Activated CD8-positive, alpha-beta T cell treated with anti-CD3 and anti-CD28 coated beads for 36 hours (primary cell): ENCODE data around the gene ZNF189. TPM values are rescaled to one million over a fixed set of nuclear protein-coding genes. Genes with fewer than 3 reads are reported as not detected.

Experiments
- ATAC-seq: fragments of 200-7000 bp; cut with Tn5 transposase; one replicate; pipeline ENCODE4 v1.10.0; 2021; ENCODE audit warnings: mild to moderate bottlenecking, moderate library complexity
- CTCF ChIA-PET: fragments of 350-600 bp; sonication (Branson Sonifier 250); formaldehyde crosslinking; loops from one replicate; lab custom pipeline; 2021; ENCODE audit warnings: antibody characterized with exemption; lab: Charles Lee
- POLR2A ChIA-PET: fragments of 350-600 bp; sonication (Branson Sonifier 250); formaldehyde crosslinking; loops from one replicate; lab custom pipeline; 2021; ENCODE audit warnings: antibody characterized with exemption; lab: Charles Lee
- DNase-seq: peaks from one replicate; pipeline ENCODE4 v3.0.0-alpha.2; 2020
- H3K27ac Mint-ChIP-seq: one replicate; pipeline ENCODE4 v1.8.0; 2021; ENCODE audit warnings: mild to moderate bottlenecking, mixed read lengths
- H3K27me3 Mint-ChIP-seq: one replicate; pipeline ENCODE4 v1.8.0; 2021; ENCODE audit warnings: mixed read lengths
- H3K36me3 Mint-ChIP-seq: one replicate; pipeline ENCODE4 v1.8.0; 2021; ENCODE audit warnings: low read depth, mixed read lengths
- H3K4me1 Mint-ChIP-seq: one replicate; pipeline ENCODE4 v1.8.0; 2021; ENCODE audit warnings: low read depth, mixed read lengths
- H3K4me3 Mint-ChIP-seq: one replicate; pipeline ENCODE4 v1.8.0; 2021; ENCODE audit warnings: mild to moderate bottlenecking, moderate library complexity, mixed read lengths
- H3K9me3 Mint-ChIP-seq: one replicate; pipeline ENCODE4 v1.8.0; 2021; ENCODE audit warnings: mixed read lengths
- CTCF ChIP-seq: fragments of 200-600 bp; IDR thresholded peaks from one replicate; pipeline ENCODE4 v1.8.0; 2022; ENCODE audit warnings: antibody characterized with exemption, mild to moderate bottlenecking
- intact Hi-C: fragments of 100-400 bp; cut with micrococcal nuclease; formaldehyde crosslinking; loops from one replicate; pipeline ENCODE4 v1.10.0; 2022
- total RNA-seq, 2 experiments: library from RNA; stranded (reverse); gene quantifications; one replicate each; pipeline ENCODE4 v1.2.3, GENCODE V29; 2021

Gene ZNF189
- total RNA-seq = 1 to 10 TPM; 6.7 to 8.3 TPM

GRCh38 chr9:101398068-101398929 is at the start of gene ZNF189, which contains the start of gene MRPL50:
ZNF189 (plus strand) TSS chr9:101398851; CDS start chr9:101399157, 306 bp downstream.
MRPL50 (minus strand) TSS chr9:101398618; CDS start chr9:101398592, 26 bp downstream.
- CTCF ChIA-PET = interaction anchor here (0.9 to 2.2 kb wide), 5 partner anchors 10 to 131 kb away, joined by 3 to 16 read pairs (median 4); no protein-coding TSS in a partner anchor
- peak within 1 kb of the TSS; percentile 100 for H3K27ac Mint-ChIP-seq
- peaks cover 76% of the 10 kb centered on the region for H3K36me3 Mint-ChIP-seq
- POLR2A ChIA-PET = interaction anchor here (0.6 to 3.0 kb wide), 6 partner anchors 8 to 136 kb away, joined by 3 to 13 read pairs (median 6); partner anchors contain the start of gene RNF20
- no peak for TF ChIP-seq CTCF
- intact Hi-C loops = loop anchor here (5.0 kb wide), 1 partner anchor 134 kb away; the partner anchor contains the start of gene RNF20
- H3K4me1 Mint-ChIP-seq = peaks cover 65% of the 10 kb centered on the region
- ATAC-seq (peak; percentile 97), DNase-seq (peak; percentile 99)
- H3K27me3 Mint-ChIP-seq = no peaks in the 10 kb centered on the region
- peak within 1 kb of the TSS; percentile 99 for H3K4me3 Mint-ChIP-seq
- H3K9me3 Mint-ChIP-seq = peaks cover 16% of the 10 kb centered on the region

GRCh38 chr9:101350285-101350684 is 48.4 kb upstream of the ZNF189 start:
- H3K27ac Mint-ChIP-seq = no peak overlapping the region
- DNase-seq (no peak), ATAC-seq (no peak)
- ChIA-PET POLR2A (no interaction called here), CTCF (no interaction called here)
- no peaks in the 10 kb centered on the region for H3K36me3 Mint-ChIP-seq
- no peaks in the 10 kb centered on the region for H3K4me1 Mint-ChIP-seq
- no peak overlapping the region for H3K4me3 Mint-ChIP-seq
- H3K9me3 Mint-ChIP-seq = no peaks in the 10 kb centered on the region
- intact Hi-C loops = no loop called here
- peaks cover 13% of the 10 kb centered on the region for H3K27me3 Mint-ChIP-seq
- TF ChIP-seq CTCF = no peak

- ChIA-PET CTCF (interaction anchor here (0.9 kb wide), 1 partner anchor 12 kb away, joined by 3 read pairs; no protein-coding TSS in a partner anchor), POLR2A (no interaction called here)
- Mint-ChIP-seq H3K9me3 (no peaks in the 10 kb centered on the region), H3K4me3 (no peak overlapping the region), H3K27ac (no peak overlapping the region), H3K36me3 (no peaks in the 10 kb centered on the region), H3K27me3 (peaks cover 8% of the 10 kb centered on the region), H3K4me1 (no peaks in the 10 kb centered on the region)
- intact Hi-C loops = no loop called here
- DNase-seq = no peak
- no peak for ATAC-seq
- TF ChIP-seq CTCF = no peak
Measured at GRCh38 chr9:101352892-101353463, 45.7 kb upstream of the ZNF189 start.

GRCh38 chr9:101353683-101354082 is 45.0 kb upstream of the ZNF189 start:
- peaks cover 7% of the 10 kb centered on the region for H3K27me3 Mint-ChIP-seq
- intact Hi-C loops = no loop called here
- H3K36me3 Mint-ChIP-seq = no peaks in the 10 kb centered on the region
- CTCF ChIA-PET = no interaction called here
- POLR2A ChIA-PET = no interaction called here
- ATAC-seq (no peak), DNase-seq (no peak)
- no peak for TF ChIP-seq CTCF
- H3K27ac Mint-ChIP-seq = no peak overlapping the region
- no peak overlapping the region for H3K4me3 Mint-ChIP-seq
- H3K9me3 Mint-ChIP-seq = no peaks in the 10 kb centered on the region
- H3K4me1 Mint-ChIP-seq = no peaks in the 10 kb centered on the region
